ENCODE data around the gene KRT28.

The KRT28 gene

GRCh38 chr17:40799859-40800258, at the start of gene KRT28:
Gene KRT28, minus strand, starts transcription at chr17:40799959. Its CDS starts 66 bp downstream, at chr17:40799893.
- DNase-seq (ENCODE audit: low spot score), result no peak

GRCh38 chr17:40848583-40849235, 49.0 kb upstream of the KRT28 start:
- DNase-seq (ENCODE audit: low spot score), result no peak

- DNase-seq (ENCODE audit: low spot score), result no peak
These were observed 46.9 kb upstream of the KRT28 start for GRCh38 chr17:40846515-40847144.

- no peak for DNase-seq (ENCODE audit: low spot score)
These were observed 44.9 kb upstream of the KRT28 start for GRCh38 chr17:40844671-40845107.

- no peak for DNase-seq (ENCODE audit: low spot score)
These were observed 43.5 kb upstream of the KRT28 start for GRCh38 chr17:40843242-40843641.

- no peak for DNase-seq (ENCODE audit: low spot score)
These were observed 41.5 kb upstream of the KRT28 start for GRCh38 chr17:40841246-40841645.

- no peak for DNase-seq (ENCODE audit: low spot score)
These were observed 39.4 kb upstream of the KRT28 start for GRCh38 chr17:40839194-40839593.

GRCh38 chr17:40836020-40836419, 36.3 kb upstream of the KRT28 start:
- DNase-seq (ENCODE audit: low spot score), result no peak

- DNase-seq (ENCODE audit: low spot score), result no peak
These were observed 34.1 kb upstream of the KRT28 start for GRCh38 chr17:40833882-40834281.

GRCh38 chr17:40832840-40833239, 33.1 kb upstream of the KRT28 start:
- DNase-seq (ENCODE audit: low spot score), result no peak

GRCh38 chr17:40830085-40830776, 30.5 kb upstream of the KRT28 start:
- DNase-seq (ENCODE audit: low spot score), result no peak

- DNase-seq (ENCODE audit: low spot score), result no peak
These were observed 28.8 kb upstream of the KRT28 start for GRCh38 chr17:40828454-40829044.

GRCh38 chr17:40827746-40828453, 28.1 kb upstream of the KRT28 start:
- no peak for DNase-seq (ENCODE audit: low spot score)

- no peak for DNase-seq (ENCODE audit: low spot score)
These were observed 25.8 kb upstream of the KRT28 start for GRCh38 chr17:40825599-40825998.

GRCh38 chr17:40824015-40824832, 24.5 kb upstream of the KRT28 start:
- no peak for DNase-seq (ENCODE audit: low spot score)

GRCh38 chr17:40822132-40822812, 22.5 kb upstream of the KRT28 start, which contains the start of gene KRT10:
Gene KRT10, minus strand, starts transcription at chr17:40822614. Its CDS starts 29 bp downstream, at chr17:40822585.
- DNase-seq (ENCODE audit: low spot score), result no peak

GRCh38 chr17:40821536-40821935, 21.8 kb upstream of the KRT28 start:
- DNase-seq (ENCODE audit: low spot score), result no peak

- no peak for DNase-seq (ENCODE audit: low spot score)
These were observed 20.6 kb upstream of the KRT28 start for GRCh38 chr17:40820228-40820838.

- DNase-seq (ENCODE audit: low spot score), result no peak
These were observed 19.9 kb upstream of the KRT28 start for GRCh38 chr17:40819528-40820125.

Data from hematopoietic multipotent progenitor cell treated with erythropoietin and hydrocortisone succinate and interleukin-3 and kit ligand, for 15 days (in vitro differentiated cells).